ENCODE results near the gene JCAD. TPM values are rescaled to one million over a fixed set of nuclear protein-coding genes. Genes with fewer than 3 reads are reported as not detected.

Gene JCAD, protein sequence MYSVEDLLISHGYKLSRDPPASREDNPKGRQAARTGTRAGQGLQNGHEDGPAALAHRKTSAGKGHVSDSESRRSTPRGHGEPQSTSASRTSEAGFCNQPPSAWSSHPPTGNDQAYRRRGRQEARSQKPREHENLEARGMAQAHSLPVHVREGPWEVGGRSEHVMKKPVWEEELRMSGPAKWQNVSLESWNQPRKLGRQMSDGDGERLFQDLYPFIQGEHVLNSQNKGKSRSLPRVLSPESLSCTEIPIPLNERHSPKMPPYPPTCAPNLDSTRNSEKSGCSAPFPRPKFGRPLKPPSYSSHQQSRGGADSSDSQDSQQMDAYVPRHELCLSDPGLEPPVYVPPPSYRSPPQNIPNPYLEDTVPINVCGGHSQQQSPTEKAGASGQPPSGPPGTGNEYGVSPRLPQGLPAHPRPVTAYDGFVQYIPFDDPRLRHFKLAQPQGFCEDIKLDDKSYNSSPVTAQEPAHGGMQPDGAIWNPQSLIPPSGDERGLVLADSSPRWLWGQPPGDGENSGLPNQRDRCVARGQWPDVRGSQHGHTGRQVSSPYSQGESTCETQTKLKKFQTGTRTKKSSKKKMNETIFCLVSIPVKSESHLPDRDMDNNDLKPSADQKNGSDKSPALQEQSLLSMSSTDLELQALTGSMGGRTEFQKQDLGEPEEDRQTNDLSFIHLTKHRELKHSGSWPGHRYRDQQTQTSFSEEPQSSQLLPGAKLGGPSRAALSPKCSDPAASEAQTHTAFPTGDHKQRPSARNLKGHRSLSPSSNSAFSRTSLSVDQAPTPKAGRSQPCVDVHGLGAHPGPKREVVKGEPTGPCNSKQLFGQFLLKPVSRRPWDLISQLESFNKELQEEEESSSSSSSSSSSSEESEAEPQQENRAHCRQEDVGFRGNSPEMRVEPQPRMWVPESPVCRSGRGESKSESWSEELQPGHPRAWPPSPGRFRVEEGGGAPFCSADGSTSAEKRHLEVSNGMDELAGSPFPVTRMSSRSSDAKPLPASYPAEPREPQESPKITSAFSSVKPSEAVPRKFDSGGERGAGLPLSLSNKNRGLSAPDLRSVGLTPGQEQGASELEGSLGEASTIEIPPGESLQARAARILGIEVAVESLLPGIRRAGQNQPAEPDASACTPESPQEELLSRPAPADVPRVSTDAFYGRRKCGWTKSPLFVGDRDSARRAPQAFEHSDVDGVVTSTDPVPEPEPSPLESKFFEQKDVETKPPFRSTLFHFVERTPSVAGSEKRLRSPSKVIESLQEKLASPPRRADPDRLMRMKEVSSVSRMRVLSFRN (N-terminal part only)
- total RNA-seq (2022; extraction: Qiagen RNA extraction): 20.7 to 26.0 TPM (median 23.9 TPM) in 5 replicates

GRCh38 chr10:30059209-30060107 lies at the start of gene JCAD:
Gene JCAD (minus strand): TSS chr10:30059586. CDS start chr10:30047812, 11,774 bp downstream.

